ENCODE data around the gene SBNO2.

GRCh38 chr19:1135454-1135853 is 38.6 kb downstream of the SBNO2 start:
- no peak for TF ChIP-seq CTCF (IDR thresholded peaks at IDR 0.05)
- TF ChIP-seq POLR2A (IDR thresholded peaks at IDR 0.05): no peak

All from Peyer's patch (tissue), 4 donors.